Stimulated activated CD8-positive, alpha-beta memory T cell treated with anti-CD3 and anti-CD28 coated beads, Interleukin-7, amount 100 ng/mL, for 48 hours (primary cell): ENCODE results near the gene RGL1.
"Not testable (repeated sequence)": the region's sequence is repeated elsewhere in the genome, so short reads cannot be mapped to it uniquely, and the experiment has no call there.

Experiments
- DNase-seq, 2 donors: peaks; one replicate each; pipeline ENCODE4 v3.0.0-alpha.2; 2020; ENCODE audit warnings: low read depth in 1 of 2; ENCODE audit errors: extremely low read depth in 1 of 2

RGL1 gene

GRCh38 chr1:183804916-183805841 is at the start of gene RGL1:
TSS of gene RGL1 (plus strand) at chr1:183805120. CDS start at chr1:183805298, 178 bp downstream.
- DNase-seq = peak in 1 of 2 donors; percentile 5

DNA sequence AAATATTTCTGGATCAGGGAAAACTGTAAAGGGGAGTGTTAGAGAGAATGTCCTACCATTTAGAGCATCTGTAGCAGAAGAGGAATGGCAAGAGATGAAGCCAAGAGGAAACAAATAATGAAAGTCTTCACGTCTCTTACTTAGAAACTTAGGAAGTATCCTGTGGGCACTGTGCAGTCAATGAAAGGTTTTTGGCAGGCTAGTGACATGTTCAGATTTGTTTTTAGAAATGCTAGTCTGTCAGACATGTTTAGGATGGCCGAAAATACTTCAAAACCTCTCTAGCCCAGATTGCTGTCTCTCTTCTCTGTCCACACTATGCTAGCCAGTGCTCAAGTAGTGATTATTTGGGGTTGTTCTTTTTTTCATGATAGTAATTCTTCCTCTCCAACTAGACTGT is 48.6 kb upstream of the RGL1 start:
- no peak for DNase-seq

GRCh38 chr1:183757061-183757460 is 47.9 kb upstream of the RGL1 start:
- DNase-seq = no peak

DNA sequence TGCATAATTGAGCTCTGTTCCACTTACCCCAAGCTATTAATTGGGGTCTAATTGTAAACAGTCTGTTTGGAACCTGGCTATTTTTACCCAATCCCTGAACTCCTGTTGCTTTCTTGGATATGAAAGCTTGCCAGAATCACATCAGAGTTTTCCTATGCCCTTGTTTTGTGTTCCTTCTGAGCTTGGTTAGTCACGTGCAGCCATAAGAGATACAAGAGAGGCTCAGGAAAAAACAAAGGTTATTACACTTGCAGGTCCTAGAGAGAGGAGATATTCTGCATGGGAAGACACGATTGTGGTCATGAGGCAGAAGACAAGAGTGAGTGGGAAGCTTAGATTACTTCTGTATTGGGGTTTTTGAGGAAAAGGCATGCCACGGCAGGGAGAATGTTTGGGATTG is 46.0 kb upstream of the RGL1 start:
- DNase-seq = no peak

- DNase-seq = no peak
Observed at GRCh38 chr1:183760661-183761060, 44.3 kb upstream of the RGL1 start.

DNA sequence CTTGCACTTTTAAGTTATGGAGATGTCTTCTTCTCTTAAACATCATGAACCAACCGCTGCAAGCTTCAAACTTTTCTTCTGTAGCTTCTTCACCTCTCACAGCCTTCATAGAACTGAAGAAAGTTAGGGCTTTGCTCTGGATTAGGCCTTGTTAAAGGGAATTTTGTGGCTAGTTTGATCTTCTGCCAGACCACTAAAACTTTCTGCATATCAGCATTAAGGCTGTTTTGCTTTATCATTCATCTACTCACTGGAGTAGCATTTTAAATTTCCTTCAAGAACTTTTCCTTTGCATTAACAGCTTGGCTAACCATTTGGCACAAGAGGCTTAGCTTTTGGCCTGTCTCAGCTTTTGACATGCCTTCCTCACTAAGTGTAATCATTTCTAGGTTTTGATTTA is 43.0 kb upstream of the RGL1 start:
- DNase-seq = no peak

DNA sequence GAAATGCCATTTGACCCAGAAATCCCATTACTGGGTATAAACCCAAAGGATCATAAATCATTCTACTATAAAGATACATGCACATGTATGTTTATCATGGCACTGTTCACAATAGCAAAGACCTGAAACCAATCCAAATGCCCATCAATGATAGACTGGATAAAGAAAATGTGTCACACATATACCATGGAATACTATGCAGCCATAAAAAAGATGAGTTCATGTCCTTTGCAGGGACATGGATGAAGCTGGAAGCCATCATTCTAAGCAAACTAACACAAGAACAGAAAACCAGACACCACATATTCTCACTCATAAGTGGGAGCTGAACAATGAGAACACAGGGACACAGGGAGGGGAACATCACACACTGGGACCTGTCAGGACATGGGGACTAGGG is 42.1 kb upstream of the RGL1 start:
- not testable (repeated sequence) for DNase-seq

- no peak for DNase-seq
Observed at GRCh38 chr1:183764981-183765380, 39.9 kb upstream of the RGL1 start.

GRCh38 chr1:183769956-183770815 is 34.7 kb upstream of the RGL1 start:
- no peak for DNase-seq

GRCh38 chr1:183770816-183771128 is 34.1 kb upstream of the RGL1 start:
- no peak for DNase-seq

DNA sequence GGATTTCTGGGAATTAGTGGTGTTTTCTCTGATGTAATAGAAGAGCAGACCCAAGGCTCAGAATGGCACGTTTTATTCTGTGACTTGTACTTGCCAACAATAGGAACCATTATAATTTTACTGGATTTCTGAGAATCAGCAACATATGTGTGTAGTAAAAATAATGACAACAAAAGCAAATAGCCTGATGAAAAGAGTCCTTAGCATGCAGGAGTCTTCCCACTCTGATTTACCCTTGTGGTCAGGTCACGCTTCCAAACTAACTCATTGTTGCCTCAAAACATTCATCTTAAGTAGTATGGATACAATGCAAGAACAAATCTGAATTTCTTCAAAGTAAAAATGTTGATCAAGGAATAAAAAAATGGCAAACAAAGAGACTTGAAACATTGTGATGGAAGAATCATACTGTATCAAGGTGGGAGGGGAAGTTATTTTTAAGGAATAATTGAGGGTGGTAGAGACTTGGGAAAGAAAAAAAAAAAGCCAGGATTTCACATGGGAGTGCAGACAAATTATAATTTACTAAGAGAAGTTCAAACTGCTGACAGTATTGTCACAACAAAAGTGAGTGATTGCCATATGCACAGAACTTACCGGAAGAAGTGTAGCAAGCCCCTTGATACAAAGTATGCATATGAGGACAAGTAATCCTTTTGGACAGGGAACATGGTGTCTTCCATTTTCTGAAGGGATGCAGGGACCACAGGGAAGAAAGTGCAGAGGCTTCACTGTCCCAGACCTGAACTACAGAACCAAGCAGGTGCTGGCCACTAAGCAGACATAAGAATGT is 31.2 kb upstream of the RGL1 start:
- DNase-seq = no peak

GRCh38 chr1:183774938-183775337 is 30.0 kb upstream of the RGL1 start:
- no peak for DNase-seq

DNA sequence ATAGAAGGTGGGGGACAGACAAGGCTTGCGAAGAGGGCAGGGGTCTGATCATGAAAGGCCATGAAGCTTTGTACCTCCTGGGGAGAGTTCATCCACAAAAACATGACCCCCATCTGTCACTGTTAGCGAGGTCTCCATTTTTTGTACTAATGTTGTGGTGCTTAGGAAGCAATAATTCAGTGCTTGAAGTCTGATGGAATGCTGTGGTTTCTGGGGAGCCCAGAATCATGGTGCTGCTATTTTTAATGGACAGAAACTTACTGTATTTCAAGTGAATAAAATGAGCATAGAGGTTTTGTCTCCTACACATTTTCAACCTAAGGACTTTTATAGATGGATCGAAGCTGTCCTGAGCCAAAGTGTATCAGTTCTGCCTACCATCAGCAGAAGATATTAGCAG is 28.2 kb upstream of the RGL1 start:
- no peak for DNase-seq

DNA sequence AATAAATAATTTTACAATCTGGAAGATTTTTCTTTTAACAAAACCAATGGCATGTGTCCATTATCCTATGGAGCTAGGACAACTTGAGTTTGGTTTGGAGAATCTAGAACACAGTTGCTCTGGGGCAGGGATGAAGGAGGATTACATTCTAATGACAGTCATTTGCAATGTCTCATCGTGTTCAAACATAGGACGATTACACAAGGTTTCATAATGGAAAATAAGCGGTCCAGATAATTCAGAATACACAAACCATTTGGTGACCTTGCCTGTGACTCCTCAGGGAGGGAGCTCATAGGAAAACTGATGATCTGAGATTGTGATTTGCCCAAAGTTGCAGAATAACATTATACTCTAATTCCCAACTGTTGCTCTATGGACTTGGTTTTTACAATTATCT is 27.6 kb upstream of the RGL1 start:
- no peak for DNase-seq

DNA sequence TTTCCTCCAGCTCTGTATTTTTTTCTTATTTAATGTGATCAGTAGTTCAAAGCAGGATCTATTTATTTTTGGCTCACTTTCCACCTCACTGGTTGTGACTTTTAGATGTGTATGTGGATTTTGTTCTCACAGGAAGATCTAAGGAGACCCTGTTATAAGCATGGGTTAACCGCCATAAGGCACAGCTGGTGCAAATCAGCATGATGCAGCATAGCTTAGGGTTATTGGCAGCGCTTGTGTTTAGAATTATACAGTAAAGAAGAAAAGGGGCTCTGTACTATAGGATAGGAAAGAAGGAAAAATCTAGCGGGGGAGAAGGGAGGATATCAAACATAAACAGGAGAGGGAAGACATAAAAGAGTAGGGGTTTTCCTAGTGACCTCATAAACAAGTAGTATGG is 26.9 kb upstream of the RGL1 start:
- DNase-seq = no peak

- DNase-seq = no peak
Observed at GRCh38 chr1:183778568-183779433, 26.1 kb upstream of the RGL1 start.

- DNase-seq = no peak
Observed at GRCh38 chr1:183780159-183780558, 24.8 kb upstream of the RGL1 start.

DNA sequence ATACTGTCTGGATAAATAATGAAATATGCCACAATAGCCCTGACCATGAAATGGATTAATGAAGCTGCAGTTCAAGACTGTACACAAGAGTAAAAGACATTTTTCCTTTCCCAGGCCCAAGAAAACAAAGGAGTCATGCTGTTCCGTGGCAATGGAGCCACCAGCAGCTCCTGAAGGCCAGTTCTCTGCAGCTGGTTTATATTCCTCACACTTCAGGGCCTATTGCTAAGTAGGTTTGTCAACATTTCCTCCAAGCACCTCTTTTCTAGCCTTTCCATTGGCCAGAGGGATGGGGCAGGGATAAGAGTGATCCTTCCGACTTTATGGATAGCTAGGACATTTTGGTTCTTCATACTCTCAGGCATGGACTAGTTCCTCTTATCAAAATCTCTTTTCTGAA is 24.2 kb upstream of the RGL1 start:
- no peak for DNase-seq

DNA sequence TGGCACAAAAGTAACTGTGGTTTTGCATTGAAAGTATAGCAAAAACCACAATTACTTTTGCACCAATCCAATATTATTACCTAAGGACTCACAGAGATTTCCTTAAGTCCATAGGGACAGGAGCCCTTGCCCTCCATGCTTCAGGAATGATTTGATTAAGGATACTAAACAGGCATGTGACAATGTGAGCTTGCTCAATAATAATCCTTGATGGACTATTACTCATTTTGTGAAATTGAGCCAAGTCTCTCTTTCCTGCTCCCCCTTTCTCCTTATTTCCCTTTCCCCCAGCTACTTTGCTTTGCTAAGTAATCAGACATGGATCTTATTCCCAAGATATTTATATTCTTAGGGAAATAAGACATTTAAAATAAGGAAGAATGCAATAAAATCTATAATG is 21.6 kb upstream of the RGL1 start:
- no peak for DNase-seq
